HG03175 (cell line): Measurements from ENCODE around the gene COL4A2.
"Not testable (repeated sequence)": the region's sequence is repeated elsewhere in the genome, so short reads cannot be mapped to it uniquely, and the experiment has no call there.

Source experiments
- ATAC-seq: cut with Tn5 transposase; IDR thresholded peaks from one replicate; pipeline ENCODE4 v1.9.1; 2021; ENCODE audit warnings: mild to moderate bottlenecking, moderate library complexity; ENCODE audit not compliant: unreplicated experiment

COL4A2 gene

DNA sequence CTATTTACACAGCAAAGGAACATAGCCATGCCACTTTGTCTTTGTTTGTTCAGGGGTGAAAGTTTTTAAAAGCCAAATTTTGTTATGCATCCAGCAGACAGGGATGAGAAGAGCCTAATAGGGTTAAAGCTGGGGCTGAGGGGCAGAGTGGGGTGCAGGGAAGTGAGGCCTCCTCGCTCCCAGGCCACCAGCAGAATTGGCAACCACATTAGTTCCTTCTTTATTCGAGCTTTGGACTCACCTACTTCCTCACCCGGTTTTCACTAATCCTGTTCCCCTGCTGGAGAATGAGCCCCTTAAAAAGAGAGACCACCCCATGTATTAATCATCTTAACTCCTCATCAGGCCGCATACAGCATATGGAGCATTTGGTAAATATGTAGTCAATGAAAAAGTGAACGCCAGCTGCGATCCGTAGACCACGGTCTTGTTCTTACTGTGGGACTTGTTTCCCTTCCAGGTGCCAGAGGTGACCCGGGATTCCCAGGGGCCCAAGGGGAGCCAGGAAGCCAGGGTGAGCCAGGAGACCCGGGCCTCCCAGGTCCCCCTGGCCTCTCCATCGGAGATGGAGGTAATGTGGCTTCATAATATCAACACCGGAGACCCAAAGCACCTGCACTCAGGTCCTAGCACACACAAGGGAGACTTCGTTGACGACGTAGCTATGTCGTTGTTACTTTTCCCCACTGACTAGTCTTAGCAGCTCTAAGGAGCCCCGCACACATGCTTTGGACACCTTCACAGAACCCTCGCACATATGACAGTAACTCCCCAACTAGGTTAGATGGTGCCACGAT, 142.3 kb downstream of the COL4A2 start:
- no peak for ATAC-seq

DNA sequence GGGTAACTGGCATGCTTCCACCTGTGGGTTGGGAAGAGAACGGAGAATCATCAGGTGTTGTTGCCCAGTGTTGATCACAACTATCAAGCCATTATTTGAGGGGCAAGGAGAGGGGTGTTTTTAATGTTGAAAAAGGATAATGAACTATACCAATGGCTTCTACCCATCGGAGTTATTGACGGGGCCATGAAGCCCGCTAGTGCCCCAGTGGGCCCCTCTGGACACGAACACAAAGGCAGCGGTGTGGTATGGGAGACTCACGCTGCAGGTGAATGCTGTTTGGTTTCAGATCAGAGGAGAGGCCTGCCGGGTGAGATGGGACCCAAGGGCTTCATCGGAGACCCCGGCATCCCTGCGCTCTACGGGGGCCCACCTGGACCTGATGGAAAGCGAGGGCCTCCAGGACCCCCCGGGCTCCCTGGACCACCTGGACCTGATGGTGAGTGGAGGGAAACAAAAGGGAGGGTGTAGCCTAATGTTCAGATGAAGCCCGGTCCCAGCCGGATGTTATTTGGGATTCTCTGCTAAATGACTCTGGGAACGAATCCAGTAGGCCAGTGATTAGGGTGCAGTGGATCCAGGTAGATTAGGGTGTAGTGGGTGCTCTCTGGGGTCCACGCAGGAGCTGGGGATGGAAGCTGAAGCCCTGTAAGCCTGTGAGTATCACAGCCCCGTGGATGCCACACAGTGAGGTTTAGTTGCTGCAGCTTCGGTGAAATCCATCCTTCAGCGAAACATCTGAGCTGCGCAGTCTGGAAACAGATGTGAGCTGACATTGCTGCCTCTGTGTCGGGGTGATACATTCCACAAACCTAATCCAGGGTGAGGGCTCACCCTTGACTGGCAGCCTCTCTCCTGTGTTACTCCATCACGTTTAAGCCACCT, 143.2 kb downstream of the COL4A2 start:
- no peak for ATAC-seq

- ATAC-seq: no peak
Observed at GRCh38 chr13:110450941-110451730, 144.1 kb downstream of the COL4A2 start.

GRCh38 chr13:110453091-110453490, 146.0 kb downstream of the COL4A2 start:
- ATAC-seq: not testable (repeated sequence)

GRCh38 chr13:110453797-110454196, 146.7 kb downstream of the COL4A2 start:
- ATAC-seq: no peak

DNA sequence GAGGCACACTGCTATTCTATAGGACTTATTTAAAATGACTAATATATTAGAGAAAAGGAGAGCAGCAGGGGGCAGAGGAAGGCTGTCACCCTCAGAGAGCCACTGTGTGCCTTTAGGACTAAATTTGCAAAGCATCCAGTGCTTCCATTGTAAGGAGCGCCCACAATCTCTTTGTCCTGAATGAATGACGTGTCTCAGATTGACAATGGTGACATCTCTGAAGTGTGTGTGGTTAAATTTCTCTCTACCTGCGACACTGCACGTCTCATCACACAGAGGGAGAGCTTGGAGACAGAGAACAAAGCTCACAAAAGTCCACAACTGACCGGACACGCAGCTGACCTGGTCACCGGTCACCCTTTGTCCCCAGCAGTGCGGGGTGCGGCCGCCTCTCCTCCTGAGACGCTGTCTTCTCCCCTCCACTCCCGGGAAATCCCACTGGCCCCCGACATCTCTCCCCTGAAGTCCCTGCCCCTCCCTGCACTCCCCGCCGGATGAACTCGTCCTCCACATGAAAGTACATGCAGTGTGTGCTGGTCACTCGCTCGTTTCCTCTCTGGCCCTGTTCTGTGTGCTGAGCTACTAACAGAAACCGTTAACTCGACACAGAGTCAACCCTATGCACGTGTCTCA, 147.3 kb downstream of the COL4A2 start:
- no peak for ATAC-seq

- no peak for ATAC-seq
Observed at GRCh38 chr13:110454956-110455355, 147.9 kb downstream of the COL4A2 start.

- no peak for ATAC-seq
Observed at GRCh38 chr13:110455444-110455843, 148.4 kb downstream of the COL4A2 start.

DNA sequence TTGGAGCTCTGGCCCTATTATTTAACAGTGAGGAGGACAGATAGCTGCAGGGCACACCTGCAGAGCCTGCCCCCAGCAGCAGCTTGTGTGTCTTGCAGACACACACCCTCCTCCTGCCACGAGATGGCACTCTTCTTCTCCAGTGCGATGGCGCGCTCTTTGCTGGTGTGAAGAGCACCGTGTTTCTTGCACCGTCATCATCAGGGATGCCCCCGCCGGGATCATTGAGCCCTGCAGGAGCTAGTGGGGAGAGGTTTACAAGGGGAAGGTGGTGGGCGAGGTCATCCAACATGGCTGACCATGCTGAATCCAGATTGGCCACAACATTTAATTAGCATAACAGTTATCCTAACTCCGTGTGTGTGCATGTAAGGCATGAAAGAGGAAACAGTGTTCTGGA, 148.9 kb downstream of the COL4A2 start:
- peak; percentile 98 for ATAC-seq

DNA sequence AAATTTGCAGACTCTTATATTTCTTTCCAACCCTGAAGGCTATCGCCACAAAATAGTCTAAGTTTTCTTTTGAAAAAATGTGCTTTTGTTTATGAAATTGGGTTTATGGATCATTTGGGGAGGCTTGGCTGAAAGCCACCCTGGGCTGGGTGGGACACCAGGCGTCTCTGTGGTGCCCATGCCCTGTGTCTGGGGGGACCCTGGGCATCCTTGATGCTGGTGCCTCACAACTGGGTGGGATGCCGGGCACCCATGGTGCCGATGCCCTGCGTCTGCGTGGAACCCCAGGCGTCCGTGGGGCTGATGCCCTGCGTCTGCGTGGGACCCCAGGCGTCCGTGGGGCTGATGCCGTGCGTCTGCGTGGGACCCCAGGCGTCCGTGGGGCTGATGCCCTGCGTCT, 149.5 kb downstream of the COL4A2 start:
- ATAC-seq: no peak

- no peak for ATAC-seq
Observed at GRCh38 chr13:110457361-110457760, 150.3 kb downstream of the COL4A2 start.

DNA sequence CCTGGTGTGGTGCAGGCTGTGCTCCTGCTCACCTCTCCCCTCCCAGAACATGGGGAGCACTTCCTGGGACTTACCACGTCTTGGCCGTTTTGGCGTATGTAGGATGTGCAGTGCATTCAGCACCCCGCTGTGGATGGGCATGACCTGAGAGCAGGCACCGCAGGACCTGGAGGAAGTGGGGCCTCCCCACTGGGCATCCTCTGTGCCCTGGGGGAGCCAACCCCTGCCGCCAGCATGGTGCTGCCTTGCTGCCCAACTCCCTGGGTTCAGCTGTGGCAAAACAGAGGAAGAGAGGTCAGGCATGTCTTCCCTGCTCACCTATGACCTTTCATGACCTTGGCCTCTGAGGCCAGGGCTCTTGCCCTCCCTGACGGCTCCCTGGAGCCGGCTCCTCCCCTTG, 150.9 kb downstream of the COL4A2 start:
- no peak for ATAC-seq

GRCh38 chr13:110458594-110459365, 151.7 kb downstream of the COL4A2 start:
- ATAC-seq: no peak

- ATAC-seq: no peak
Observed at GRCh38 chr13:110462091-110462490, 155.0 kb downstream of the COL4A2 start.

DNA sequence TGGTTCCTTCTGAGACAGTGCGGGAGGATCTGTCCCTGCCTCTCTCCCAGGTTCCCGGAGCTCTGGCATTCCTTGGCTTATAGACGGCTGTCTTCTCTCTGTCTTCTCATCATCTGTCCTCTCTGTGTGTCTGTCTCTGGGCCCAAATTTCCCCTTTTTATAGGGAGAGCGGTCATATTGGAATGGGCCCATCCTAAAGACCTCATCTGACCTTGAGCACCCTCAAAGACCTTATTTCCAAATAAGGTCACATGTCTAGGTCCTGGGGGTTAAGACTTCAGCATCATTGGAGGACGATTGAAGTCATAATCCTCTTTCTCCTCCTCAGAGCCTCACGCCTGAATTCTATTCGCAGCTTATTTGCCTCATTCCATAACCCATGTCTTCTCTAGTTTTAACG, 156.1 kb downstream of the COL4A2 start:
- ATAC-seq: no peak

- no peak for ATAC-seq
Observed at GRCh38 chr13:110463871-110464510, 156.9 kb downstream of the COL4A2 start.

DNA sequence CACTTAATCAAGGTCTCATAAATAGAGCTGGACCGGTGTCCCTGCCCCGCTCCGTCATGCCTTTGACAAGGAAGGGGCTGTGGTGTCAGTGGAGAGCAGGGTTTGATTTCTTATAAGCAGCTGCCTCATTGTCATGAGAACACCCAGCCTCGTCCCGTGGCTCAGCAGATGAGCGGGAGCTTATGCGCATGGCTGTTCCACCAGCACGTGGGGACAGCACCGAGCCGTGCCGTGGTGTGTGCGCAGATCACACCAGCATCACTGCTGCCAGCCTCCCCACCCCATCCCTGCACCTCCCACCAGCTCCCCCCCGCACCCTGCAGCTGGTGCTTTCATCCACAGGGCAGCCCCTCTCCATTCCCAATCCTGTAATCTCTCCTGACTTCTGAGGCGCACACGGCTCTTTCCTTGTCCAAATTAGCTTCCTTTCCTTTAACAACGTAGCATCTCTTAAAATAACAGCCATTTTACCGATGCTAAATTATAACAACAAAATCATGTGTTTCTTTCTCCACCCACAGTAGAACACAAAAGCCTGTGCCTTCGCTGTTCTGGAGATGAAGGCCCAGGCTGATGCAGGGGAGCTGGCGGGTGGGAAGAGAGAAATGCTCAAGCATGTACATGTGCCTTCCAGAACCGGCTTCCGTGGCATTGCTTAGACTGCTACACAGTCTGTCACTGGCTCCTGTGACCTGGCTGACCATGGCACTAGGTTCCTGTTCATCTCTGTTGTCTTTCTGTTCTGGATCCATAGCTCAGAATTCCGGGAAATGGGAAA, 157.7 kb downstream of the COL4A2 start:
- ATAC-seq: no peak

GRCh38 chr13:110465696-110466095, 158.6 kb downstream of the COL4A2 start:
- no peak for ATAC-seq
